HCT116 (cell line): ENCODE data around the gene RPL13A. TPM values are rescaled to one million over a fixed set of nuclear protein-coding genes. Genes with fewer than 3 reads are reported as not detected.

Experiments used
- ATAC-seq: fragments of 200-7000 bp; cut with Tn5 transposase; 2 replicates; pipeline ENCODE4 v1.9.1; 2020; ENCODE audit warnings: mild to moderate bottlenecking, moderate library complexity
- BruUV-seq: library from RNA; stranded (reverse); fragments of 400-500 nt; replicated peaks from 2 replicates; lab custom pipeline; 2021; lab: Mats Ljungman, UMichigan
- CTCF ChIA-PET: fragments of 300-600 bp; sonication (Branson Sonifier 250); formaldehyde crosslinking; loops from one replicate; lab custom pipeline; 2021; ENCODE audit warnings: antibody characterized with exemption; lab: Charles Lee
- POLR2A ChIA-PET: fragments of 300-600, 350-600 bp; sonication (Branson Sonifier 250); formaldehyde crosslinking; loops from one replicate; lab custom pipeline; 2021; ENCODE audit warnings: antibody characterized with exemption; lab: Charles Lee
- RAD21 ChIA-PET, 2 experiments: fragments of 300-600 bp; sonication (Branson Sonifier 250); formaldehyde crosslinking; loops; one replicate each; lab custom pipeline; 2023; ENCODE audit warnings: low total read pairs in 2 of 2; ENCODE audit not compliant: uncharacterized antibody in 2 of 2, unreplicated experiment in 2 of 2, low non-redundant PET in 1 of 2; lab: Charles Lee
- DNase-seq: peaks from one replicate; pipeline ENCODE4 v3.0.0-alpha.2; 2010; ENCODE audit warnings: low read depth, low spot score
- H2AFZ ChIP-seq: fragments of 200-600 bp; shearing (Covaris generic), sonication (generic); 2 replicates; pipeline ENCODE4 v1.6.1; 2017; ENCODE audit warnings: low read depth, mixed run types, mixed read lengths, antibody characterized with exemption, low read length; ENCODE audit not compliant: poor library complexity, severe bottlenecking
- H3K27ac ChIP-seq: 2 replicates; pipeline ENCODE4 v1.5.1; 2012; ENCODE audit warnings: low read depth, low read length
- H3K27me3 ChIP-seq: fragments of 200-600 bp; sonication (generic); 2 replicates; pipeline ENCODE4 v1.6.1; 2016; ENCODE audit warnings: mixed run types, low read length, mixed read lengths; ENCODE audit not compliant: insufficient read depth
- H3K36me3 ChIP-seq, 2 experiments: fragments of 200-500 bp in 1 of 2; fragments of 200-600 bp in 1 of 2; sonication (Bioruptor generic) in 1 of 2; sonication (generic) in 1 of 2; 2 replicates each; pipeline versions ENCODE4 v1.5.1 to v1.6.1; 2014 to 2016; ENCODE audit warnings: low read length in 2 of 2, inconsistent platforms in 1 of 2, mixed read lengths in 1 of 2, mixed run types in 1 of 2; ENCODE audit not compliant: insufficient read depth in 2 of 2, control insufficient read depth in 1 of 2
- H3K4me1 ChIP-seq, 2 experiments: fragments of 200-600 bp in 1 of 2; sonication (generic) in 1 of 2; 2 replicates each; pipeline versions ENCODE4 v1.5.1 to v1.6.1; 2012 to 2017; ENCODE audit warnings: low read length in 2 of 2, inconsistent platforms in 1 of 2, mild to moderate bottlenecking in 1 of 2, mixed read lengths in 1 of 2, mixed run types in 1 of 2, moderate library complexity in 1 of 2; ENCODE audit not compliant: insufficient read depth in 2 of 2, control insufficient read depth in 1 of 2
- H3K4me2 ChIP-seq: fragments of 200-600 bp; sonication (generic); 2 replicates; pipeline ENCODE4 v1.6.1; 2017; ENCODE audit warnings: mixed run types, low read length, mixed read lengths
- H3K4me3 ChIP-seq, 2 experiments: fragments of 200-600 bp in 1 of 2; sonication (generic) in 1 of 2; replicated peaks in 1 of 2; 2 replicates each; pipeline ENCODE4 v1.5.1; 2011 to 2016; ENCODE audit warnings: low read length in 2 of 2, control low read depth in 1 of 2, low read depth in 1 of 2, mild to moderate bottlenecking in 1 of 2, mixed read lengths in 1 of 2, mixed run types in 1 of 2
- H3K79me2 ChIP-seq: fragments of 200-600 bp; sonication (generic); 2 replicates; pipeline ENCODE4 v1.6.1; 2017; ENCODE audit warnings: mild to moderate bottlenecking, mixed run types, low read length, moderate library complexity, mixed read lengths; ENCODE audit not compliant: insufficient read depth
- H3K9ac ChIP-seq: fragments of 200-600 bp; sonication (generic); 2 replicates; pipeline ENCODE4 v1.6.1; 2016; ENCODE audit warnings: low read length, mixed read lengths
- H3K9me2 ChIP-seq: fragments of 200-600 bp; sonication (generic), shearing (Covaris generic); 2 replicates; pipeline ENCODE4 v1.6.1; 2017; ENCODE audit warnings: mixed run types, mild to moderate bottlenecking, moderate library complexity; ENCODE audit not compliant: insufficient read depth
- H3K9me3 ChIP-seq, 2 experiments: fragments of 200-500 bp in 1 of 2; fragments of 200-600 bp in 1 of 2; sonication (Bioruptor generic) in 1 of 2; sonication (generic) in 1 of 2; 2 replicates each; pipeline ENCODE4 v1.6.1; 2014 to 2017; ENCODE audit warnings: low read length in 2 of 2, mixed read lengths in 2 of 2, inconsistent platforms in 1 of 2, low read depth in 1 of 2, mild to moderate bottlenecking in 1 of 2, mixed run types in 1 of 2, moderate library complexity in 1 of 2; ENCODE audit not compliant: control insufficient read depth in 1 of 2, insufficient read depth in 1 of 2
- H4K20me1 ChIP-seq: fragments of 200-600 bp; sonication (generic), shearing (Covaris generic); 2 replicates; pipeline ENCODE4 v1.6.1; 2017; ENCODE audit warnings: mixed run types, mild to moderate bottlenecking, moderate library complexity; ENCODE audit not compliant: insufficient read depth
- CEBPB ChIP-seq: IDR thresholded peaks from 2 replicates; pipeline ENCODE4 v1.6.1; 2012; ENCODE audit warnings: low read depth
- EZH2 ChIP-seq: fragments of 200-600 bp; sonication (generic); IDR thresholded peaks from 2 replicates; pipeline ENCODE4 v1.6.1; 2017; ENCODE audit warnings: antibody characterized with exemption, mixed run types
- EZH2phosphoT487 ChIP-seq: fragments of 200-600 bp; IDR thresholded peaks from 2 replicates; pipeline ENCODE4 v1.6.1; 2018; ENCODE audit warnings: antibody characterized with exemption, borderline replicate concordance
- FOSL1 ChIP-seq: IDR thresholded peaks from 2 replicates; pipeline ENCODE4 v1.6.1; 2012; ENCODE audit warnings: low read depth
- POLR2A ChIP-seq: IDR thresholded peaks from 2 replicates; pipeline ENCODE4 v1.7.0; 2011; ENCODE audit warnings: borderline replicate concordance; ENCODE audit not compliant: insufficient read depth, insufficient read length; ENCODE audit errors: extremely low read depth
- POLR2AphosphoS5 ChIP-seq: IDR thresholded peaks from 2 replicates; pipeline ENCODE4 v1.6.1; 2011; ENCODE audit warnings: mild to moderate bottlenecking, low read depth, low read length, moderate library complexity
- SIN3A ChIP-seq: IDR thresholded peaks from 2 replicates; pipeline ENCODE4 v1.6.1; 2012; ENCODE audit warnings: low read depth
- SP1 ChIP-seq: IDR thresholded peaks from 2 replicates; pipeline ENCODE4 v1.6.1; 2012; ENCODE audit warnings: low read depth
- TCF7L2 ChIP-seq: IDR thresholded peaks from 2 replicates; pipeline ENCODE4 v1.7.0; 2011; ENCODE audit warnings: borderline replicate concordance, inconsistent platforms; ENCODE audit not compliant: insufficient read depth, insufficient read length; ENCODE audit errors: extremely low read depth
- ZBTB33 ChIP-seq: IDR thresholded peaks from 2 replicates; pipeline ENCODE4 v1.6.1; 2011; ENCODE audit warnings: mild to moderate bottlenecking, low read length, moderate library complexity; ENCODE audit not compliant: insufficient replicate concordance; ENCODE audit errors: extremely low read depth
- ZFX ChIP-seq: fragments of 450-650 bp; IDR thresholded peaks from 2 replicates; pipeline ENCODE4 v1.6.1; 2017
- ZNF274 ChIP-seq: fragments of 200-500 bp; sonication (Bioruptor generic); IDR thresholded peaks from 2 replicates; pipeline ENCODE4 v1.6.1; 2014; ENCODE audit warnings: mild to moderate bottlenecking, low read depth, low read length, inconsistent platforms
- intact Hi-C: fragments of 100-400 bp; cut with micrococcal nuclease; formaldehyde crosslinking; loops from 2 replicates; pipeline ENCODE4 v1.10.0; 2022
- total RNA-seq: library from RNA; stranded (reverse); gene quantifications from one replicate; pipeline ENCODE4 v1.2.1, GENCODE V29; 2021; ENCODE audit not compliant: unreplicated experiment
- TF ChIP-seq, protein P1 (sequence below): IDR thresholded peaks from 2 replicates; pipeline ENCODE4 v1.6.1; 2012
- TF ChIP-seq, protein P2 (sequence below), 3 experiments: fragments of 200-600 bp in 1 of 3; sonication (generic) in 1 of 3; IDR thresholded peaks in 2 of 3; conservative IDR thresholded peaks in 1 of 3; 2 replicates each; pipeline ENCODE4 v1.5.1; 2012 to 2017; ENCODE audit warnings: low read depth in 2 of 3, low read length in 2 of 3, antibody characterized with exemption in 1 of 3, borderline replicate concordance in 1 of 3, control low read depth in 1 of 3, mild to moderate bottlenecking in 1 of 3, mixed read lengths in 1 of 3, mixed run types in 1 of 3, moderate library complexity in 1 of 3; ENCODE audit not compliant: insufficient read depth in 1 of 3

RPL13A gene
- total RNA-seq, 1 experiment from 2014 or later: 3,719 TPM

DNA sequence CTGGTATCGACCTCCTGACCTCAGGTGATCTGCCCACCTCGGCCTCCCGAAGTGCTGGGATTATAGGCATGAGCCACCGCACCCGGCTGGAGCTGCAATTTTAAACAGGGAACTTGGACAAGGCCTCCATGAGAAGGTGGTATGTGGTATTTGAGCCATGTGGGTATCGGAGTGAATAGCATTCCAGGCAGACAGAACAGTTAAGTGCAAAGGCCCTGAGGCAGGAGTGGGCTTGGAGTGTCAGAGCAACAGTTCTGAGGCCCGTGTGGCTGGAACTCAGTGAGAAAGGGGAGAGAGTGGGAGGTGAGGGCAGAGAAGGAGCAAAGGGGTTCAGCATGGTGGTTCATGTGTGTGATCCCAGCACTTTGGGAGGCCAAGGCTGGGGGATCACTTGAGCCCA is 43.3 kb downstream of the RPL13A start (continued):
- TF ChIP-seq ZNF274 (no peak), SIN3A (no peak)

DNA sequence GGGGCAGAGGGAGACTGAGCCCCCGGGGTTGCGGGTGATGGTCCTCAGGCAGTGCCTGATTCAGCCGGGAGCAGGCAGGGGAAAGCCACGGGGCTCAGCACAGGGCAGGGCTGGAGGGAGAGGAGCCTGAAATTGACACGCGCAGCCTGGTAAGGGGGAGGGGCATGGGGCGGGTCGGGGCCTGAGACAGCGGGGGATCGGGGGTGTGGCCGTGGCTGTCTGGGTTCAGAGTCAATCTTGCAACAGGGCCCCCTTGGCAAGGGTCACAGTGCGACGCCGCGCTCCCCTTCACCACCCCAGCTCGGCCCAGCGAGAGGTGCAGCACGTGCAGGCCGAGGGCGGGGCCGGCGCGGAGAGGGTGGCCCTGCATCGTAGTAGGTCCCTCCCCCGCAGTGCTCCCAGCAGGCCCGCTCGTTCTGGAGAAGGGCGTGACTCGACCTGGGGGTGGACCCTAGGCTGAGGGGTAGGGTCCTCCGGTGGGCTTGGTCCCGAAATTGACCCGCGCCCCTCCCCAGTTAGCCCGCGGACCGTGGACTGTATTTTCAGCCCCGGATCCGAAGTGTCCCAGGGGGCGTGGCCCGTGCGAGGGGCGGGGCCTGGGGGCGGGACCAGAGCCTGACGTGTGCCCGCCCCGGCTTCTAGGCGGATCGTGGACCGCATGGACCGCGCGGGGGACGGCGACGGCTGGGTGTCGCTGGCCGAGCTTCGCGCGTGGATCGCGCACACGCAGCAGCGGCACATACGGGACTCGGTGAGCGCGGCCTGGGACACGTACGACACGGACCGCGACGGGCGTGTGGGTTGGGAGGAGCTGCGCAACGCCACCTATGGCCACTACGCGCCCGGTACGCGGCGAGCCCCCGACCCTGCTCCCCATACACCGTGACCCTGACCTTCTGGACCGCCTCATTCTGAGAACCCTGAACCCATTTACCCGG is 46.4 kb downstream of the RPL13A start:
- ChIA-PET CTCF (no interaction called here), POLR2A (no interaction called here), RAD21 (no interaction called here)
- no peak overlapping the region for H3K4me3 ChIP-seq
- H3K4me2 ChIP-seq: no peak overlapping the region
- H3K36me3 ChIP-seq: no peaks in the 10 kb centered on the region
- intact Hi-C loops: no loop called here
- no peak overlapping the region for H3K27ac ChIP-seq
- H3K9me3 ChIP-seq: no peaks in the 10 kb centered on the region
- no peak for DNase-seq
- H2AFZ ChIP-seq: no peak overlapping the region
- TF ChIP-seq POLR2AphosphoS5: no peak
- TF ChIP-seq, protein P1, sequence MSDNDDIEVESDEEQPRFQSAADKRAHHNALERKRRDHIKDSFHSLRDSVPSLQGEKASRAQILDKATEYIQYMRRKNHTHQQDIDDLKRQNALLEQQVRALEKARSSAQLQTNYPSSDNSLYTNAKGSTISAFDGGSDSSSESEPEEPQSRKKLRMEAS: no peak
- no peak for TF ChIP-seq FOSL1
- TF ChIP-seq SIN3A: no peak
- no peak for TF ChIP-seq POLR2A
- TF ChIP-seq ZNF274: no peak
- TF ChIP-seq EZH2: no peak
- no peak for TF ChIP-seq SP1
- TF ChIP-seq, protein P2, sequence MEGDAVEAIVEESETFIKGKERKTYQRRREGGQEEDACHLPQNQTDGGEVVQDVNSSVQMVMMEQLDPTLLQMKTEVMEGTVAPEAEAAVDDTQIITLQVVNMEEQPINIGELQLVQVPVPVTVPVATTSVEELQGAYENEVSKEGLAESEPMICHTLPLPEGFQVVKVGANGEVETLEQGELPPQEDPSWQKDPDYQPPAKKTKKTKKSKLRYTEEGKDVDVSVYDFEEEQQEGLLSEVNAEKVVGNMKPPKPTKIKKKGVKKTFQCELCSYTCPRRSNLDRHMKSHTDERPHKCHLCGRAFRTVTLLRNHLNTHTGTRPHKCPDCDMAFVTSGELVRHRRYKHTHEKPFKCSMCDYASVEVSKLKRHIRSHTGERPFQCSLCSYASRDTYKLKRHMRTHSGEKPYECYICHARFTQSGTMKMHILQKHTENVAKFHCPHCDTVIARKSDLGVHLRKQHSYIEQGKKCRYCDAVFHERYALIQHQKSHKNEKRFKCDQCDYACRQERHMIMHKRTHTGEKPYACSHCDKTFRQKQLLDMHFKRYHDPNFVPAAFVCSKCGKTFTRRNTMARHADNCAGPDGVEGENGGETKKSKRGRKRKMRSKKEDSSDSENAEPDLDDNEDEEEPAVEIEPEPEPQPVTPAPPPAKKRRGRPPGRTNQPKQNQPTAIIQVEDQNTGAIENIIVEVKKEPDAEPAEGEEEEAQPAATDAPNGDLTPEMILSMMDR (IDR thresholded peaks at IDR 0.05 in 2 of 3, conservative IDR thresholded peaks at IDR 0.05 in 1 of 3; ENCODE audit: borderline replicate concordance in 1 of 3, insufficient read depth in 1 of 3, low read depth in 2 of 3, low read length in 2 of 3): no peak
- TF ChIP-seq TCF7L2: no peak
- TF ChIP-seq CEBPB: no peak
- TF ChIP-seq ZBTB33: no peak
- no peak for TF ChIP-seq EZH2phosphoT487
- TF ChIP-seq ZFX: no peak
- H3K9ac ChIP-seq: no peak overlapping the region
- peaks cover 0 to 10% of the 10 kb centered on the region in 2 experiments; a peak in 1 of 4 replicates for H3K4me1 ChIP-seq
- no peaks in the 10 kb centered on the region for H3K79me2 ChIP-seq
- no peaks in the 10 kb centered on the region for H4K20me1 ChIP-seq
- peak; percentile 68 for ATAC-seq
- no TSS peak for BruUV-seq
- no peaks in the 10 kb centered on the region for H3K9me2 ChIP-seq
- no peaks in the 10 kb centered on the region for H3K27me3 ChIP-seq
